K562 (cell line): Measurements from ENCODE around the gene SMC4. TPM values are rescaled to one million over a fixed set of nuclear protein-coding genes. Genes with fewer than 3 reads are reported as not detected.

Experiments used
- AFF4 ChIP-seq: sonication (generic); formaldehyde crosslinking; IDR thresholded peaks from 2 replicates; pipeline ENCODE4 v1.8.0; 2023; ENCODE audit warnings: mild to moderate bottlenecking, missing genetic modification reagents
- BRD4 ChIP-seq: fragments of 200-600 bp; sonication (generic); IDR thresholded peaks from 2 replicates; pipeline ENCODE4 v1.6.1; 2017; ENCODE audit warnings: inconsistent platforms
- CAMTA2 ChIP-seq: fragments of 250-450 bp; sonication (Bioruptor Pico); conservative IDR thresholded peaks from 2 replicates; pipeline ENCODE4 v1.5.1; 2022
- CLOCK ChIP-seq: fragments of 250-450 bp; sonication (Bioruptor Pico); IDR thresholded peaks from 2 replicates; pipeline ENCODE4 v1.4.0; 2020; ENCODE audit warnings: mild to moderate bottlenecking, moderate library complexity, borderline replicate concordance
- DLX4 ChIP-seq: fragments of 250-450 bp; sonication (Bioruptor Pico); IDR thresholded peaks from 2 replicates; pipeline ENCODE4 v1.6.1; 2021; ENCODE audit warnings: mild to moderate bottlenecking
- EZH2 ChIP-seq: IDR thresholded peaks from 2 replicates; pipeline ENCODE4 v1.6.1; 2012; ENCODE audit warnings: low read depth, mild to moderate bottlenecking, inconsistent platforms, low read length, borderline replicate concordance
- GMEB1 ChIP-seq: fragments of 250-450 bp; sonication (Bioruptor Pico); IDR thresholded peaks from 2 replicates; pipeline ENCODE4 v1.4.0; 2020; ENCODE audit warnings: mild to moderate bottlenecking
- HDAC3 ChIP-seq: fragments of 450-650 bp; IDR thresholded peaks from 2 replicates; pipeline ENCODE4 v1.6.1; 2018; ENCODE audit warnings: borderline replicate concordance, mild to moderate bottlenecking, moderate library complexity; ENCODE audit not compliant: partially characterized antibody
- HMG20B ChIP-seq: fragments of 250-450 bp; sonication (Bioruptor Pico); IDR thresholded peaks from 2 replicates; pipeline ENCODE4 v1.5.0; 2021; ENCODE audit warnings: mild to moderate bottlenecking
- HNRNPH1 ChIP-seq: fragments of 200-400 bp; formaldehyde crosslinking; optimal IDR thresholded peaks from 2 replicates; pipeline ENCODE3; 2017; ENCODE audit warnings: low read depth, mild to moderate bottlenecking, low read length, moderate library complexity
- KLF16 ChIP-seq: IDR thresholded peaks from 2 replicates; pipeline ENCODE4 v1.6.1; 2016; ENCODE audit warnings: antibody characterized with exemption
- NR2C2 ChIP-seq, 2 experiments: fragments of 200-800 bp in 1 of 2; sonication (Bioruptor generic) in 1 of 2; sonication (generic) in 1 of 2; formaldehyde crosslinking in 1 of 2; IDR thresholded peaks; 2 replicates each; pipeline versions ENCODE4 v1.6.1 to v1.8.0; 2016 to 2022; ENCODE audit warnings: mild to moderate bottlenecking in 1 of 2, missing compliant biosample characterization in 1 of 2, missing genetic modification characterization in 1 of 2, missing genetic modification reagents in 1 of 2
- NR3C1 ChIP-seq: sonication (generic); formaldehyde crosslinking; IDR thresholded peaks from 2 replicates; pipeline ENCODE4 v1.8.1; 2022; ENCODE audit warnings: missing genetic modification reagents
- TBP ChIP-seq: optimal IDR thresholded peaks from 2 replicates; pipeline ENCODE3; 2011; ENCODE audit warnings: low read depth, low read length, improper control_type of control experiment
- TFAM ChIP-seq: fragments of 250-450 bp; sonication (Bioruptor Pico); conservative IDR thresholded peaks from 2 replicates; pipeline ENCODE4 v1.5.0; 2021; ENCODE audit warnings: mild to moderate bottlenecking, moderate library complexity
- ZKSCAN3 ChIP-seq: fragments of 250-450 bp; sonication (Bioruptor Pico); IDR thresholded peaks from 2 replicates; pipeline ENCODE4 v1.4.0; 2020
- ZNF449 ChIP-seq: fragments of 250-450 bp; sonication (Bioruptor Pico); IDR thresholded peaks from 2 replicates; pipeline ENCODE4 v1.8.0; 2022; ENCODE audit warnings: moderate library complexity, mild to moderate bottlenecking, inconsistent platforms
- ZNF507 ChIP-seq: conservative IDR thresholded peaks from 2 replicates; pipeline ENCODE4 v1.6.1; 2017; ENCODE audit warnings: missing genetic modification characterization, missing compliant biosample characterization
- polyA plus RNA-seq, 8 experiments: library from polyadenylated mRNA; depleted of rRNA in 4 of 8; stranded (reverse) in 5 of 8; unstranded in 3 of 8; fragments of >200 nt; fragmentation: Nextera tagmentation in 2 of 8; fragmentation: Illumina TruSeq in 1 of 8; extraction: Ambion mirVana in 2 of 8; extraction: Trizol in 1 of 8; gene quantifications; 2 replicates each; pipeline versions ENCODE4 v1.2.1 to v1.2.3, GENCODE V29; 2011 to 2014; ENCODE audit warnings: inconsistent platforms in 1 of 8, missing spikeins in 1 of 8
- total RNA-seq, 7 experiments: library from RNA; depleted of rRNA in 6 of 7; stranded (reverse); fragments of >200 nt in 6 of 7; fragmentation: Illumina TruSeq in 2 of 7; extraction: Trizol in 2 of 7; gene quantifications; 2 replicates each; pipeline versions ENCODE4 v1.2.1 to v1.2.3, GENCODE V29; 2011 to 2021; ENCODE audit warnings: low replicate concordance in 1 of 7

Gene SMC4
- total and polyA plus RNA-seq, 9 of the 15 experiments (the other 6 are each of a cell fraction or from before 2014, with no cell fraction given) = 87.9 to 347 (median 176) TPM

GRCh38 chr3:160400030-160400701 is 716 bp downstream of the SMC4 start (continued):
- TF ChIP-seq GMEB1 (CRISPR knock-in tag) = no peak
- TF ChIP-seq HMG20B (CRISPR knock-in tag) = no peak
- peak; percentile 63; the same call in 1 of the 2 replicates for TF ChIP-seq NR3C1 (CRISPR knock-in tag)
- TF ChIP-seq BRD4 = 0 out of 2 replicates have a peak, but pooled peaks have one; percentile 8
- no peak for TF ChIP-seq HDAC3
- no peak for TF ChIP-seq CAMTA2 (CRISPR knock-in tag)
- no peak for TF ChIP-seq ZNF507
- no peak for TF ChIP-seq ZNF449 (CRISPR knock-in tag)
- TF ChIP-seq KLF16 = no peak
- no peak for TF ChIP-seq TFAM (CRISPR knock-in tag)
- no peak for TF ChIP-seq NR2C2 (CRISPR knock-in tag; IDR thresholded peaks at IDR 0.05)
- peak; percentile 59; the same call in 1 of the 2 replicates for TF ChIP-seq NR2C2 (tag; IDR thresholded peaks at IDR 0.05)
- TF ChIP-seq DLX4 (CRISPR knock-in tag) = no peak
- no peak for TF ChIP-seq AFF4 (CRISPR knock-in tag)
- TF ChIP-seq HNRNPH1 = no peak
- TF ChIP-seq ZKSCAN3 (CRISPR knock-in tag) = no peak
- TF ChIP-seq EZH2 = no peak
- TF ChIP-seq TBP = no peak
- no peak for TF ChIP-seq CLOCK (CRISPR knock-in tag)
